H1 (cell line): ENCODE results near the gene CCDC196. TPM values are rescaled to one million over a fixed set of nuclear protein-coding genes. Genes with fewer than 3 reads are reported as not detected.

Experiments
- CTCF ChIA-PET: fragments of 300-600 bp; sonication (Branson Sonifier 250); formaldehyde crosslinking; loops from one replicate; lab custom pipeline; 2021; ENCODE audit not compliant: partially characterized antibody; lab: Charles Lee
- POLR2A ChIA-PET: fragments of 300-600 bp; sonication (Branson Sonifier 250); formaldehyde crosslinking; loops from one replicate; lab custom pipeline; 2021; ENCODE audit warnings: inconsistent platforms; ENCODE audit not compliant: partially characterized antibody; lab: Charles Lee
- DNase-seq, 2 experiments: peaks; one replicate each; pipeline versions ENCODE4 v3.0.0 to v3.0.0-alpha.2; 2010 to 2022; ENCODE audit warnings: low spot score in 2 of 2, low read depth in 1 of 2, mixed read lengths in 1 of 2
- FAIRE-seq: peaks from 2 replicates; lab custom pipeline; 2011; peaks lifted over from hg19 to GRCh38; lab: Jason Lieb, UNC
- H2AFZ ChIP-seq: 2 replicates; pipeline ENCODE4 v1.8.1; 2012; ENCODE audit warnings: low read length, inconsistent platforms
- H2AK5ac ChIP-seq: 2 replicates; pipeline ENCODE4 v1.6.1; 2013; ENCODE audit warnings: low read depth, low read length
- H2BK120ac ChIP-seq: replicated peaks from 2 replicates; pipeline ENCODE3; 2013; ENCODE audit warnings: low read depth, low read length, inconsistent platforms
- H2BK12ac ChIP-seq: 2 replicates; pipeline ENCODE4 v1.6.1; 2013; ENCODE audit warnings: low read depth, low read length
- H2BK15ac ChIP-seq: 2 replicates; pipeline ENCODE4 v1.6.1; 2013; ENCODE audit warnings: low read length
- H2BK20ac ChIP-seq: 2 replicates; pipeline ENCODE4 v1.6.1; 2013; ENCODE audit warnings: low read length
- H2BK5ac ChIP-seq: 2 replicates; pipeline ENCODE4 v1.6.1; 2013; ENCODE audit warnings: low read depth, low read length
- H3K14ac ChIP-seq: 2 replicates; pipeline ENCODE4 v1.6.1; 2013; ENCODE audit warnings: inconsistent platforms; ENCODE audit not compliant: insufficient read length
- H3K18ac ChIP-seq: 2 replicates; pipeline ENCODE4 v1.6.1; 2013; ENCODE audit warnings: low read length; ENCODE audit errors: extremely low read depth
- H3K23ac ChIP-seq: 2 replicates; pipeline ENCODE4 v1.6.1; 2013; ENCODE audit warnings: inconsistent platforms; ENCODE audit not compliant: insufficient read length
- H3K23me2 ChIP-seq: 2 replicates; pipeline ENCODE4 v1.6.1; 2013; ENCODE audit warnings: low read depth, low read length
- H3K27ac ChIP-seq: 2 replicates; pipeline ENCODE4 v1.6.1; 2011; ENCODE audit warnings: low read depth, low read length, inconsistent platforms
- H3K27me3 ChIP-seq, 4 experiments: replicated peaks in 1 of 4; 1 replicate in 1 of 4; 2 replicates in 3 of 4; pipeline versions ENCODE4 v1.6.1 to v1.8.1; 2011 to 2013; ENCODE audit warnings: low read length in 3 of 4, mild to moderate bottlenecking in 3 of 4, inconsistent platforms in 2 of 4, mixed read lengths in 2 of 4, moderate library complexity in 1 of 4; ENCODE audit not compliant: control insufficient read depth in 3 of 4, insufficient read depth in 3 of 4; ENCODE audit errors: extremely low read depth in 1 of 4
- H3K36me3 ChIP-seq, 4 experiments: 2 replicates each; pipeline versions ENCODE4 v1.6.1 to v1.8.1; 2011 to 2013; ENCODE audit warnings: mild to moderate bottlenecking in 4 of 4, low read length in 3 of 4, moderate library complexity in 2 of 4, control low read depth in 1 of 4, inconsistent platforms in 1 of 4; ENCODE audit not compliant: insufficient read depth in 4 of 4, control insufficient read depth in 2 of 4
- H3K4ac ChIP-seq: replicated peaks from 2 replicates; pipeline ENCODE3; 2013; ENCODE audit warnings: low read length, low read depth, mixed read lengths, inconsistent platforms; ENCODE audit not compliant: insufficient read length
- H3K4me1 ChIP-seq, 4 experiments: replicated peaks in 1 of 4; 1 replicate in 1 of 4; 2 replicates in 3 of 4; pipeline versions ENCODE4 v1.6.1 to v1.8.1; 2011 to 2013; ENCODE audit warnings: low read length in 3 of 4, inconsistent platforms in 2 of 4, mixed read lengths in 1 of 4; ENCODE audit not compliant: insufficient read depth in 4 of 4, control insufficient read depth in 3 of 4
- H3K4me2 ChIP-seq, 2 experiments: 2 replicates each; pipeline versions ENCODE4 v1.6.1 to v1.8.1; 2011 to 2013; ENCODE audit warnings: low read depth in 2 of 2, low read length in 2 of 2, control low read depth in 1 of 2, inconsistent platforms in 1 of 2, mild to moderate bottlenecking in 1 of 2; ENCODE audit not compliant: insufficient read depth in 1 of 2
- H3K4me3 ChIP-seq, 4 experiments: fragments of 200-600, 300-600 bp in 1 of 4; sonication (generic), shearing (Covaris generic), sonication (Bioruptor Twin) in 1 of 4; 2 replicates each; pipeline versions ENCODE4 v1.5.1 to v1.8.1; 2011 to 2016; ENCODE audit warnings: low read length in 4 of 4, low read depth in 3 of 4, control low read depth in 2 of 4, inconsistent platforms in 2 of 4, mild to moderate bottlenecking in 2 of 4, mixed read lengths in 1 of 4, moderate library complexity in 1 of 4; ENCODE audit not compliant: insufficient read depth in 2 of 4; ENCODE audit errors: extremely low read depth in 1 of 4
- H3K56ac ChIP-seq: replicated peaks from 2 replicates; pipeline ENCODE3; 2013; ENCODE audit warnings: low read depth, mild to moderate bottlenecking, mixed read lengths, low read length, inconsistent platforms; ENCODE audit not compliant: insufficient read length
- H3K79me1 ChIP-seq: 2 replicates; pipeline ENCODE4 v1.6.1; 2013; ENCODE audit warnings: low read depth, low read length, control low read depth
- H3K79me2 ChIP-seq, 2 experiments: 2 replicates each; pipeline versions ENCODE4 v1.6.1 to v1.8.1; 2012 to 2013; ENCODE audit warnings: low read length in 2 of 2, mild to moderate bottlenecking in 2 of 2, inconsistent platforms in 1 of 2; ENCODE audit not compliant: insufficient read depth in 2 of 2, control insufficient read depth in 1 of 2
- H3K9ac ChIP-seq, 4 experiments: replicated peaks in 1 of 4; 1 replicate in 1 of 4; 2 replicates in 3 of 4; pipeline versions ENCODE4 v1.6.1 to v1.8.1; 2011 to 2013; ENCODE audit warnings: low read depth in 3 of 4, low read length in 3 of 4, control low read depth in 2 of 4, mild to moderate bottlenecking in 2 of 4, moderate library complexity in 2 of 4, inconsistent platforms in 1 of 4; ENCODE audit errors: extremely low read depth in 1 of 4
- H3K9me3 ChIP-seq, 2 experiments: 2 replicates each; pipeline versions ENCODE4 v1.6.1 to v1.8.1; 2012 to 2013; ENCODE audit warnings: mild to moderate bottlenecking in 2 of 2, moderate library complexity in 2 of 2, control low read depth in 1 of 2, inconsistent platforms in 1 of 2, low read depth in 1 of 2, low read length in 1 of 2, mixed read lengths in 1 of 2; ENCODE audit not compliant: insufficient read depth in 2 of 2
- H4K20me1 ChIP-seq, 2 experiments: replicated peaks in 1 of 2; 2 replicates each; pipeline versions ENCODE3 to v1.8.1; 2011 to 2013; ENCODE audit warnings: inconsistent platforms in 2 of 2, low read length in 2 of 2, mild to moderate bottlenecking in 1 of 2; ENCODE audit not compliant: insufficient read depth in 2 of 2, control insufficient read depth in 1 of 2
- H4K5ac ChIP-seq: 2 replicates; pipeline ENCODE4 v1.6.1; 2013; ENCODE audit warnings: low read length, low read depth, mixed read lengths, inconsistent platforms; ENCODE audit not compliant: insufficient read length
- H4K8ac ChIP-seq: 2 replicates; pipeline ENCODE4 v1.8.0; 2013; ENCODE audit warnings: mild to moderate bottlenecking, moderate library complexity, low read length, inconsistent platforms; ENCODE audit not compliant: insufficient read depth; ENCODE audit errors: extremely low read depth
- H4K91ac ChIP-seq: replicated peaks from 2 replicates; pipeline ENCODE3; 2013; ENCODE audit warnings: low read length, mixed read lengths, inconsistent platforms; ENCODE audit not compliant: insufficient read length
- CEBPB ChIP-seq: IDR thresholded peaks from 2 replicates; pipeline ENCODE4 v1.6.1; 2012; ENCODE audit warnings: low read depth, low read length
- CTBP2 ChIP-seq: IDR thresholded peaks from 2 replicates; pipeline ENCODE4 v1.7.0; 2011; ENCODE audit warnings: borderline replicate concordance, mild to moderate bottlenecking, moderate library complexity, mixed read lengths, low read length; ENCODE audit not compliant: insufficient read depth, insufficient read length
- E2F6 ChIP-seq: IDR thresholded peaks from 2 replicates; pipeline ENCODE4 v1.6.1; 2012; ENCODE audit warnings: inconsistent platforms
- KDM4A ChIP-seq: IDR thresholded peaks from one replicate; pipeline ENCODE4 v1.7.1; 2012; ENCODE audit warnings: low read depth, mild to moderate bottlenecking, moderate library complexity, low read length, inconsistent platforms; ENCODE audit not compliant: severe bottlenecking
- MAX ChIP-seq: IDR thresholded peaks from 2 replicates; pipeline ENCODE4 v1.6.1; 2012; ENCODE audit warnings: inconsistent platforms
- PHF8 ChIP-seq: fragments of 200-600 bp; sonication (generic); conservative IDR thresholded peaks from 2 replicates; pipeline ENCODE4 v1.7.1; 2012; ENCODE audit warnings: low read depth, mild to moderate bottlenecking, inconsistent platforms, low read length, moderate library complexity
- POU5F1 ChIP-seq: IDR thresholded peaks from 2 replicates; pipeline ENCODE4 v1.6.1; 2011; ENCODE audit warnings: low read depth, mild to moderate bottlenecking, low read length, moderate library complexity
- RBBP5 ChIP-seq: IDR thresholded peaks from 2 replicates; pipeline ENCODE4 v1.7.1; 2012; ENCODE audit warnings: low read depth, mild to moderate bottlenecking, inconsistent platforms, low read length, moderate library complexity, borderline replicate concordance
- SAP30 ChIP-seq: fragments of 300-600 bp; sonication (generic); IDR thresholded peaks from 2 replicates; pipeline ENCODE4 v1.7.1; 2012; ENCODE audit warnings: low read length, moderate library complexity, mild to moderate bottlenecking, inconsistent platforms; ENCODE audit not compliant: insufficient read depth, insufficient replicate concordance
- SP1 ChIP-seq: IDR thresholded peaks from 2 replicates; pipeline ENCODE4 v1.6.1; 2011; ENCODE audit warnings: low read depth, low read length
- SRF ChIP-seq: IDR thresholded peaks from 2 replicates; pipeline ENCODE4 v1.6.1; 2011; ENCODE audit warnings: mild to moderate bottlenecking, low read depth, low read length, moderate library complexity
- TBP ChIP-seq: IDR thresholded peaks from 2 replicates; pipeline ENCODE4 v1.6.1; 2011; ENCODE audit warnings: low read depth, low read length, improper control_type of control experiment
- USF2 ChIP-seq: IDR thresholded peaks from 2 replicates; pipeline ENCODE4 v1.6.1; 2011; ENCODE audit warnings: low read length, improper control_type of control experiment
- YY1 ChIP-seq: IDR thresholded peaks from 2 replicates; pipeline ENCODE4 v1.6.1; 2011; ENCODE audit warnings: low read depth, mild to moderate bottlenecking, low read length
- polyA plus RNA-seq, 7 experiments: library from polyadenylated mRNA; depleted of rRNA in 3 of 7; stranded (reverse) in 5 of 7; unstranded in 2 of 7; fragments of >200 nt in 5 of 7; fragments of 200-250 nt in 2 of 7; gene quantifications; 1 replicate in 5 of 7; 2 replicates in 1 of 7; 4 replicates in 1 of 7; pipeline versions ENCODE4 v1.2.1 to v1.2.3, GENCODE V29; 2011 to 2013; ENCODE audit warnings: missing spikeins in 2 of 7, mixed read lengths in 2 of 7
- total RNA-seq: library from RNA; stranded (reverse); fragmentation: NEBNext Ultra II Directional; extraction: Animal tissue kit (Norgen Biotek cat#: 25700); gene quantifications from 2 replicates; pipeline ENCODE4 v1.2.1, GENCODE V29; 2021

Gene CCDC196
- total and polyA plus RNA-seq, 2 of the 8 experiments (the other 6 are each of a cell fraction or from before 2014, with no cell fraction given): not detected

- H3K27ac ChIP-seq: no peak overlapping the region
- CTCF ChIA-PET: no interaction called here
- H4K20me1 ChIP-seq: no peaks in the 10 kb centered on the region
- H3K4me1 ChIP-seq: no peaks in the 10 kb centered on the region
- H3K23ac ChIP-seq: no peak overlapping the region
- no peaks in the 10 kb centered on the region for H3K27me3 ChIP-seq
- FAIRE-seq (no peak), DNase-seq (no peak)
- no peak overlapping the region for H4K5ac ChIP-seq
- POLR2A ChIA-PET: no interaction called here
- H2AFZ ChIP-seq: no peak overlapping the region
- no peak overlapping the region for H3K4ac ChIP-seq
- no peak overlapping the region for H3K18ac ChIP-seq
- no peak overlapping the region for H3K4me2 ChIP-seq
- H3K9me3 ChIP-seq: no peaks in the 10 kb centered on the region
- H4K8ac ChIP-seq: no peak overlapping the region
- no peak overlapping the region for H2AK5ac ChIP-seq
- H3K56ac ChIP-seq: no peak overlapping the region
- H2BK12ac ChIP-seq: no peak overlapping the region
- no peak overlapping the region for H3K14ac ChIP-seq
- H3K9ac ChIP-seq: no peak overlapping the region
- H2BK20ac ChIP-seq: no peak overlapping the region
- no peak overlapping the region for H2BK5ac ChIP-seq
- no peaks in the 10 kb centered on the region for H3K79me1 ChIP-seq
- H2BK120ac ChIP-seq: no peak overlapping the region
- H3K36me3 ChIP-seq: no peaks in the 10 kb centered on the region
- no peak overlapping the region for H3K4me3 ChIP-seq
- no peaks in the 10 kb centered on the region for H3K79me2 ChIP-seq
- H4K91ac ChIP-seq: no peak overlapping the region
- H2BK15ac ChIP-seq: no peak overlapping the region
- H3K23me2 ChIP-seq: no peaks in the 10 kb centered on the region
- TF ChIP-seq RBBP5 (no peak), YY1 (no peak), SAP30 (no peak), CEBPB (no peak), KDM4A (no peak), USF2 (no peak), SP1 (no peak), SRF (no peak), PHF8 (no peak), E2F6 (no peak), POU5F1 (no peak), MAX (no peak), TBP (no peak), CTBP2 (no peak)
Measured at GRCh38 chr14:66459603-66460002, 26.6 kb upstream of the CCDC196 start.
